GM19035 (cell line): ENCODE data around the gene KCNJ1.

Source experiments
- ATAC-seq: cut with Tn5 transposase; IDR thresholded peaks from one replicate; pipeline ENCODE4 v1.9.1; 2021; ENCODE audit not compliant: unreplicated experiment

Gene KCNJ1

DNA sequence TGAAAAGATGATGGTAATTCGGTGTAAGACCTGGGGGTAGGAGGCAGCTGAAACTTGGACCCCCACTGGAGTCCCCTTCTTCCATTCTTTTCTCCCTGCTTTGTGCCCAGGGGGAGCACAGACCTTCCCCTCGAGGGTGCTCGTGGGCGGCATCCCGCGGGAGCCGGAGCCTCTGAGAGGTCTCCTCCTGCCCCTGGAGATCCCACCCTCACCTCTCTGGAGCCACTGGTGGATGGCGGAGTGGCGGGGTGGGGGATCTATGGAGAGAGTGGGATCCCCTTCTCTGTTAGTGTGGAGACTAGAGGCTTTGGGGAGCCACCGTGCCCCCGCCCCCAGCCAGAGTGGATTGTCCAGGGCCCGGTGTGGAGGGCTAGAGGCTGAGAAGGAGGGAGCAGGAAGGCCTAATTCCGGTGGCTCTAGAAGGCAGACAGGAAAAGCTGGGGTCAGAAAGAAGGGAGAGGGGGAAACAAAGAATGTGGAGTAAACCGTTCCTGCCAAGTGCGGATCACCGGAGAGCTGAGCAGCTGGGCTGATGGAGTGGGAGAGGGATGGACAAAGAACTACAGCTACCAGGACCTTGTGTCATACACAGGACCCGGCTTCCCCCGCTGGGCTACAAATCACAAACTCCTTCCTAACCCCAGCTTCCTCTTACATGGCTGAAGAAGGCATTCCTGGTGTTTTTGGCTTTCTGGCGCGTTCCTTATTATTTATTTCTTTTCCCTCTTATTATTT lies 41.9 kb downstream of the KCNJ1 start:
- ATAC-seq, result no peak

- ATAC-seq, result no peak
These were observed 42.7 kb downstream of the KCNJ1 start for GRCh38 chr11:128824191-128825049.

GRCh38 chr11:128823753-128824152 lies 43.3 kb downstream of the KCNJ1 start:
- ATAC-seq, result no peak

GRCh38 chr11:128822130-128822529 lies 45.0 kb downstream of the KCNJ1 start:
- ATAC-seq, result no peak

DNA sequence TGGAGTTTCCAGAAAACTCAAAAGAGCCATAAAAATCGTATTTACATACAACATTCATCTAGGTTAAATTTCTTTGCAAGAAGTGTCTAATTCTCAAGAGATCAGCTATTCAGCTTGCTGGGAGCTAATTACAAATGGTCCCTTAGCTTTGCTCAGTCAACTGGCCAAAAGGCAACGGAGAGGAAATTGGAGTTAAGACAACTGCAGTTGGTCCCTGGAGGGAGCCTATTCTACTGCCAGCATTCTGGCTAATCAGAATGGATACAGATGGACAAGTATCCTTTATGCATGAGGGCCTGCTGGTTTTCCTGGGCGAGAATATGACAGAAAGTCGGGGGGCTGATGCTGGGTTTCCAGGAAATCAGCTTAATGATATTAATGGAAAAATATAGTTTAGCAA lies 45.5 kb downstream of the KCNJ1 start:
- no peak for ATAC-seq

- ATAC-seq, result no peak
These were observed 47.9 kb downstream of the KCNJ1 start for GRCh38 chr11:128819198-128819597.

- no peak for ATAC-seq
These were observed 52.0 kb downstream of the KCNJ1 start for GRCh38 chr11:128814856-128815705.

GRCh38 chr11:128813729-128814128 lies 53.4 kb downstream of the KCNJ1 start:
- no peak for ATAC-seq

DNA sequence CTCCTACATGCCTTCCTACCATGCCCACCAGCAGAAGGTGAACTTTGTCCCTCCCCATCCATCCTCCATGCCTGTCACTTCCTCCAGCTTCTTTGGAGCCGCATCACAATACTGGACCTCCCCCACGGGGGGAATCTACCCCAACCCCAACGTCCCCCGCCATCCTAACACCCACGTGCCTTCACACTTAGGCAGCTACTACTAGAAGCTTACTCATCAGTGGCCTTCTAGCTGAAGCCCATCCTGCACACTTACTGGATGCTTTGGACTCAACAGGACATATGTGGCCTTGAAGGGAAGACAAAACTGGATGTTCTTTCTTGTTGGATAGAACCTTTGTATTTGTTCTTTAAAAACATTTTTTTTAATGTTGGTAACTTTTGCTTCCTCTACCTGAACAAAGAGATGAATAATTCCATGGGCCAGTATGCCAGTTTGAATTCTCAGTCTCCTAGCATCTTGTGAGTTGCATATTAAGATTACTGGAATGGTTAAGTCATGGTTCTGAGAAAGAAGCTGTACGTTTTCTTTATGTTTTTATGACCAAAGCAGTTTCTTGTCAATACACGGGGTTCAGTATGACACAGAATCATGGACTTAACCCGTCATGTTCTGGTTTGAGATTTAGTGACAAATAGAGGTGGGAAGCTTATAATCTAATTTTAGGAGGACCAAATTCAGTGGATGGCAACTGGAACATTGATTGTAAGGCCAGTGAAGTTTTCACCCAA lies 56.1 kb downstream of the KCNJ1 start:
- ATAC-seq, result no peak

DNA sequence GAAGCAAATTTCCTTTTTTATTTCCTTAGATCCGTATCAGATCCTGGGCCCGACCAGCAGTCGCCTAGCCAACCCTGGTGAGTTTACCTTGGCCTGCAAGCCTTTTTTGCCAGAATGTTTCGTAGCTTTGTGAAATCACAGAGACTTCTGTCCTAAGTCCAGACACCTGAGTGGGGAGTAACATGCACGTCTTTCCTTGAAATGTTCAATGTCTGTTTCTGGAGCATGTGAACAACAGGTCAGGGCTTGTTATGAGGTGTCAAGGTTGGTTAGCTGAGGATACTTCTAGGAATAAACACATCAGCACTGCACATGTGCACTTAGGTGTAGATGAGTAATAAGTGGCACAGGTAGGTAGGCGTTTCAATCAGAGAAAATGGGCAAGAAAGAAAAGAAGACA lies 58.0 kb downstream of the KCNJ1 start:
- ATAC-seq, result no peak

DNA sequence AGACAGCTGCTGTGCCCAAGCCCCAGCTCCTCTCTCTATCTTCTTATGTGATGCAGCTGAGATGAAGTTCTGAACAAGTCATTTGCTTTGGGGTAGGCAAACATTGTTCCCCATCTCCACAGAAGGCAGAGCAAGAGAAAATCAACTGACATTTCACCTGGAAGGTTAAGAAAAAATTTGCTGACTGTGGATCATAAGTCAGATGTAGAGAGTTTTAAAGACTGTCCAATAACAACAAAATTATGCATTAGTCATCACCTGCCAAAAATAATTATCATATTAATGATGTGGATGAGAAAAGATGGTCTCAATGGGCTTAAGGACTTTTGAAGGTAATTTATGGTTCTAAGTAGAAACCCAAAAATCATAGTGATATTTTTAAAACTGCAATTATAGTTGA lies 59.2 kb downstream of the KCNJ1 start:
- no peak for ATAC-seq

DNA sequence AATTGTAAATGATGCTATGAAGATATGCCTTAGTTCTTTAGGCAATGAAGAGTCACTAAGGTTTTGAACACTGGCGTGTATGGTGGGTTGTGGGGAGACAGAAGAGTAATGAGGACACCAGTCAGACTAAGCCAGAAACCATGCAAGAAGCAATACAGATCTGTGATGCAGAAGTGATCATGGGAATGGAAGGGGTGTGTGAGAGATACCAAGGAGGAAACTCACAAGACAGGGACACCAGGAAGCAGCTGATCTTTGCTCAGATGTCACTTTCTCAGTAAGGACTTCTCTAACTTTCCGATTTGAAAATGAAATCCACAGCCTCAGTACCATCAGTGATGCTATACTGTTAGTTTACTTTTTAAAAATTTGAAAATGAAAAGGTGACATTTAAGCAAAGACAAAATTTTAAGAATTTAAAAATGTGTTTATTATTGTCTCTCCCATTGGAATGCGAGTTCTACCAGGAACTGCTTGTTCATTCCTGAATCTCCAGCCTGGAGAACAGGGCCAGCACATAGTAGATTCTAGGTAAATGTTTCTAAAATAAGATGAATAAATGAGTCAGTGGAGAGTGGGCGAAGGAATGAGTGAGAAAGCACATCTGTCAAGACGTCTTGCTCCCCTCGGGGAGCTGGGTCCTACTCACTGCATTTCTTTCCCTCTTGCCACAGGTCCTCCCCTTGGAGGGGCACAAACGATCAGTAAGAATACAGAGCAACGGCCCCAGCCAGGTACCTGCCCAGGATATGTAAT lies 60.4 kb downstream of the KCNJ1 start:
- ATAC-seq, result no peak

- no peak for ATAC-seq
These were observed 62.6 kb downstream of the KCNJ1 start for GRCh38 chr11:128804481-128804880.

DNA sequence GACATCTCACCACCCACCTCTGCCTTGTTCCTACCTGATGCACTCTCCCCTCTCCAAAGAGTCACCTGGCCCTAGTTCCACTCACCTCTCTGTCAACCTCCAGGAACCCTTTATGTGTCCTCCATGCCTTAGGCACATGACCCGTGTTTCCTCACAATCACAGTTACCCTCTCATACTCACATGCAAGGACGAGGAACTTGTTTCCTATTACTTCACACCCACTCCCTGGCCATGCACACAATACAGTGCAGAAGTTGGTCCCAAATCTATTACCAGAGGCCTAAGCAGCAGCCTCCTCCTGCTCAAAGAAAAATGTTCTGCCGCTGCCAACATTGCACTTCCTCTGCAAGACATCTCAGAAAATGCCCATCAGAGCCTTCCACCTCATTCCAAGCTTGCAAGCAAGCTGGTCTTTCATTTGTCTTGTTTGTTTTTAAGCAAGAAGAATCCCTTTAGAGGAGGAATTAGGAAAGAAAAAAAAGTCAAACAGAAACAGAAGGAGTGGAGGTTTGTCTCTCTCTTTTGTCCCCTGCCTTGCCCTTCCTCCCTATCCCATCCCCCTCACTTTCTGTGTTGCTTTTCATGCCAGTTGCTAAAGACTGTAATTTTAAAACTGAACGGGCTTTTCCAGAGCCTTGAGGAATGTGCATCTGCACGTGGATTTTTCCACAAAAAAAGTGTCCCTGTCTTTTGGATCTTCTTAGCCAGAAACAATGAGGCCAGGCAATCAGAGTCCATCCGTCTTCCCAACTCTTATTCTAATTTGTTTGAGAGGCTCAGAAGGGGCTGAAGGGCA lies 63.4 kb downstream of the KCNJ1 start:
- no peak for ATAC-seq

DNA sequence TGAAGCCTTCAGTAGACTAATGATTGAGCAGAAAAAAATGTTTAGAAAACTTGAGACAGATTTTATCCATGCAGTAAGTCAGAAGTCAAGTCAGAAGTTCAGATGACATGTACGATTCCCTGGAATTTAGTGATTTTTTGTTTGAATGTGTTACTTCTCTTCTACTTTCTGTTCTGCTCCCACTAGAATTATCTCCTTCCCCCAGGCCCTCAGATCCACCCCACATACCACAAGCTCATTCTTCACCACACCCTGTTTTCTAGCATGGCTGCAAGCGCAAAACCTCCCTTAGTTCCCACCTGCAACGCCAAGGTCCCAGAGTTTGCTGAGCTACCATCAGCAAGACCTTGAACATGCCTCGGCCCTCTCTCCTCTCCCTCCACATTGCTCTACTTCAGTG lies 64.1 kb downstream of the KCNJ1 start:
- ATAC-seq, result no peak

DNA sequence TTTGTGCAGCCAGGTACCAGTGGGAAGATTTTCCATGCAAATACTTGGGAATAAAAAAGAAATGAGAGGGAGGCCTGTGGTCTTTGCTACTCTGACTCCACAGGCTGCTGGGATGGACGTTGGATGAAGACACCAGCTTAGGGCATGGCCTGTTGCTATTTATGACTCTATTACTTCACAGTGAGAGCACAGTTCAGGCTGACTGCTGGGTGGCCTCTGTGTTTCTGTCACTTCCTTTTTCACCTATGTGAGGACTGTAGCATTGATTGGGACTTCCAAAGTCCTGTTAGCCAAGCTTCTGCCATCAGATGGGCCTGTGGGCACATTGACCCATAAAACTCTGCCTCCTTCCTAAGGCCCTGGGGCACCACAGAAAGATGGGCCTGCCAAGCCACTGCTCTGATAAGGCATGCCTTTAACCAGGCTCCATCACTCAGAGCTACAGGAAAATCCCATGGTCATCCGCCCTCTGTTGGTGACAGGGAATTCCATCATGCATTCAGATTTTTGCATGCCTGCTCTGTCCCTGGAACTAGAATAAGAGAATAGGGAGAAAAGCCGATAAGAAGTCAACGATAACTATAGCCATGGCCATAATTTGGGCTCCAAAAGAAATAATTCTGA lies 64.6 kb downstream of the KCNJ1 start:
- no peak for ATAC-seq

DNA sequence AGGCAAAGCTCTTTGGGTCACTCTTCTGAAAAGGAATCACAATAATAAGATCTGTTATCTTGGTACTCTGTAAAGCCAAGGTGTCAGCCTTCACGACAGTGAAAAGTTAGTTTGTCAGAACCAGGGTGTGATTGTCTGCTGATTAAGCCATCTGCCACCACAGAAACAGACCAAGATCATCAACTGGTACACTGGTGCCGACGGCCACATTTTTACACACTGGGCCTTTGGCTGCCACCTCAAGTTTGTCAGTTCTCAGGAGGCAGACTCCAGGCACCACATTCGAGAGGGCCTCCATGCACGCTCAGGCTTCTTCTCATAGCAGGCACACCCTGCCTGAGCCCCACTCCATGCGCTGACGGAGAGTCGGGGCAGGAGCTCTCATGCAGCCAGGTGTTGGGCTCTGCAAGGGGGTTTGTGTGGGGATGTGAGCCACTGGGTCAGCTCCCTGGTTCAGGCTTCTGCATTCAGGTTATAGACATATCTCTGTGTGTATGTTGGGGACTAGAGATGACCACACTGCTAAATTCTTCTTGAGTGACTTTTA lies 66.2 kb downstream of the KCNJ1 start:
- no peak for ATAC-seq

GRCh38 chr11:128796270-128796669 lies 70.8 kb downstream of the KCNJ1 start:
- ATAC-seq, result peak; percentile 98

GRCh38 chr11:128790196-128790595 lies 76.9 kb downstream of the KCNJ1 start:
- no peak for ATAC-seq
